B cell (primary cell): Measurements from ENCODE around the gene ENOX1.
"Not testable (repeated sequence)": the region's sequence is repeated elsewhere in the genome, so short reads cannot be mapped to it uniquely, and the experiment has no call there.

Experiments
- EZH2 ChIP-seq: IDR thresholded peaks from 2 replicates; pipeline ENCODE4 v1.6.1; 2012; ENCODE audit warnings: borderline replicate concordance, low read depth, mild to moderate bottlenecking, moderate library complexity, low read length; ENCODE audit not compliant: insufficient read depth, poor library complexity, severe bottlenecking
- TF ChIP-seq, protein P1 (sequence below): fragments of 200-600 bp; IDR thresholded peaks from one replicate; pipeline ENCODE4 v1.8.0; 2022; ENCODE audit warnings: antibody characterized with exemption, mild to moderate bottlenecking

GRCh38 chr13:43824656-43825055, 37.9 kb upstream of the ENOX1 start:
- TF ChIP-seq, protein P1, sequence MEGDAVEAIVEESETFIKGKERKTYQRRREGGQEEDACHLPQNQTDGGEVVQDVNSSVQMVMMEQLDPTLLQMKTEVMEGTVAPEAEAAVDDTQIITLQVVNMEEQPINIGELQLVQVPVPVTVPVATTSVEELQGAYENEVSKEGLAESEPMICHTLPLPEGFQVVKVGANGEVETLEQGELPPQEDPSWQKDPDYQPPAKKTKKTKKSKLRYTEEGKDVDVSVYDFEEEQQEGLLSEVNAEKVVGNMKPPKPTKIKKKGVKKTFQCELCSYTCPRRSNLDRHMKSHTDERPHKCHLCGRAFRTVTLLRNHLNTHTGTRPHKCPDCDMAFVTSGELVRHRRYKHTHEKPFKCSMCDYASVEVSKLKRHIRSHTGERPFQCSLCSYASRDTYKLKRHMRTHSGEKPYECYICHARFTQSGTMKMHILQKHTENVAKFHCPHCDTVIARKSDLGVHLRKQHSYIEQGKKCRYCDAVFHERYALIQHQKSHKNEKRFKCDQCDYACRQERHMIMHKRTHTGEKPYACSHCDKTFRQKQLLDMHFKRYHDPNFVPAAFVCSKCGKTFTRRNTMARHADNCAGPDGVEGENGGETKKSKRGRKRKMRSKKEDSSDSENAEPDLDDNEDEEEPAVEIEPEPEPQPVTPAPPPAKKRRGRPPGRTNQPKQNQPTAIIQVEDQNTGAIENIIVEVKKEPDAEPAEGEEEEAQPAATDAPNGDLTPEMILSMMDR: not testable (repeated sequence)
- TF ChIP-seq EZH2: not testable (repeated sequence)
